GM12872 (cell line): ENCODE results near the gene SND1.

Experiments
- CTCF ChIP-seq: IDR thresholded peaks from 3 replicates; pipeline ENCODE4 v1.5.1; 2011; ENCODE audit warnings: low read depth, mild to moderate bottlenecking, low read length, moderate library complexity; ENCODE audit not compliant: insufficient read depth

The SND1 gene

GRCh38 chr7:128060018-128060417 lies 408.0 kb downstream of the SND1 start:
- no peak for TF ChIP-seq CTCF

- no peak for TF ChIP-seq CTCF
Measured at GRCh38 chr7:128063088-128063487, 411.1 kb downstream of the SND1 start.

GRCh38 chr7:128065872-128066271 lies 413.9 kb downstream of the SND1 start:
- no peak for TF ChIP-seq CTCF

- no peak for TF ChIP-seq CTCF
Measured at GRCh38 chr7:128066395-128066794, 414.4 kb downstream of the SND1 start.

GRCh38 chr7:128066858-128067257 lies 414.9 kb downstream of the SND1 start:
- TF ChIP-seq CTCF: no peak

GRCh38 chr7:128067983-128068382 lies 416.0 kb downstream of the SND1 start:
- TF ChIP-seq CTCF: no peak

- TF ChIP-seq CTCF: no peak
Measured at GRCh38 chr7:128068785-128069184, 416.8 kb downstream of the SND1 start.
